ENCODE results near the gene TEDDM1. TPM values are rescaled to one million over a fixed set of nuclear protein-coding genes. Genes with fewer than 3 reads are reported as not detected.

Gene TEDDM1
- total and polyA plus RNA-seq, 2 of the 13 experiments (the other 11 are each of a cell fraction or from before 2014, with no cell fraction given): not detected

- under 1% methylated on average over 35 of the region's 70 CpGs for WGBS (ENCODE audit: low lambda C conversion rate)
- TF ChIP-seq CBX1 (IDR thresholded peaks at IDR 0.05; ENCODE audit: low read depth): peak; percentile 99
- TF ChIP-seq ATF3 (CRISPR knock-in tag; IDR thresholded peaks at IDR 0.05): no peak; the same call in 1 of the 2 replicates
- TF ChIP-seq ZBTB44 (CRISPR knock-in tag; IDR thresholded peaks at IDR 0.05): no peak
- TF ChIP-seq NFYC (CRISPR knock-in tag; IDR thresholded peaks at IDR 0.05): peak; percentile 82
- TF ChIP-seq CBX2 (IDR thresholded peaks at IDR 0.05; ENCODE audit: low read depth, low read length): no peak
- no peak for TF ChIP-seq CBX2 (CRISPR knock-in tag; IDR thresholded peaks at IDR 0.05; ENCODE audit: low read depth)
- TF ChIP-seq SP140L (CRISPR knock-in tag; IDR thresholded peaks at IDR 0.05; ENCODE audit: borderline replicate concordance): no peak
- no peak for TF ChIP-seq ZFP36L2 (CRISPR knock-in tag; IDR thresholded peaks at IDR 0.05)
- no peak for TF ChIP-seq CBFB (CRISPR knock-in tag; IDR thresholded peaks at IDR 0.05)
- TF ChIP-seq ZNF841 (CRISPR knock-in tag; IDR thresholded peaks at IDR 0.05; ENCODE audit: borderline replicate concordance): 0 out of 2 replicates have a peak, but pooled peaks have one; percentile 63
- no peak; the same call in 1 of the 2 replicates for TF ChIP-seq ZNF569 (CRISPR knock-in tag; IDR thresholded peaks at IDR 0.05; ENCODE audit: borderline replicate concordance)
- no peak; the same call in 1 of the 2 replicates for TF ChIP-seq ZNF512B (CRISPR knock-in tag; IDR thresholded peaks at IDR 0.05; ENCODE audit: borderline replicate concordance)
- TF ChIP-seq ZSCAN22 (CRISPR knock-in tag; IDR thresholded peaks at IDR 0.05): 0 out of 2 replicates have a peak, but pooled peaks have one; percentile 18
- TF ChIP-seq ELF4 (CRISPR knock-in tag; IDR thresholded peaks at IDR 0.05; ENCODE audit: borderline replicate concordance): no peak
- no peak for TF ChIP-seq MBNL3 (CRISPR knock-in tag; conservative IDR thresholded peaks at IDR 0.05)
- TF ChIP-seq ZNF276 (CRISPR knock-in tag; IDR thresholded peaks at IDR 0.05; ENCODE audit: low read depth): no peak
- no peak for TF ChIP-seq ZNF562 (CRISPR knock-in tag; IDR thresholded peaks at IDR 0.05; ENCODE audit: borderline replicate concordance)
- no peak; the same call in 1 of the 2 replicates for TF ChIP-seq HCFC1 (IDR thresholded peaks at IDR 0.05; ENCODE audit: low read depth, low read length)
Measured at GRCh38 chr1:182391362-182392049, 9.0 kb downstream of the TEDDM1 start, which contains the start of gene GLUL. GLUL (minus strand) TSS chr1:182391790; CDS start chr1:182388737, 3,053 bp downstream.

More at GRCh38 chr1:182391362-182392049, 9.0 kb downstream of the TEDDM1 start, which contains the start of gene GLUL:
- BruUV-seq (replicated peaks): no TSS peak
- ChIA-PET POLR2A (interaction anchor here (0.6 to 4.5 kb wide), 34 partner anchors 11 to 1460 kb away, joined by 3 to 118 read pairs (median 5); no protein-coding TSS in a partner anchor), CTCF (ENCODE audit: low intra/inter-chr PET ratio, low total read pairs) (interaction anchor here (2.0 kb wide), 1 partner anchor 307 kb away, joined by 4 read pairs; no protein-coding TSS in a partner anchor)
- ATAC-seq (peak; percentile 94), DNase-seq (ENCODE audit: low spot score) (peak; percentile 86), FAIRE-seq (no peak)
- H3K27me3 ChIP-seq (ENCODE audit: control insufficient read depth in 1 of 2, insufficient read depth in 2 of 2, low read length in 2 of 2): no peaks in the 10 kb centered on the region; a peak in 1 of 5 replicates
- peak within 1 kb of the TSS; percentile 89 for H3K4me2 ChIP-seq (ENCODE audit: low read depth, low read length)
- in situ Hi-C loops (cut with HindIII; ENCODE audit: extremely low pct_ligation_motif_present, low pct_unique_long_range_greater_than_20kb): loop anchor here (5.0 kb wide), 1 partner anchor 89 kb away; no protein-coding TSS in a partner anchor
- no peaks in the 10 kb centered on the region for H3K9me3 ChIP-seq (ENCODE audit: low read length)
- intact Hi-C loops (cut with micrococcal nuclease; ENCODE audit: unreplicated experiment): loop anchor here (1.0 kb wide), 1 partner anchor 102 kb away; no protein-coding TSS in a partner anchor
- peak within 1 kb of the TSS; percentile 94 to 98 (median 97) for H3K4me3 ChIP-seq (replicated peaks in 1 of 3; ENCODE audit: insufficient read depth in 1 of 3, low read depth in 2 of 3, low read length in 3 of 3)
- peaks cover 56% of the 10 kb centered on the region for H3K4me1 ChIP-seq (ENCODE audit: insufficient read depth, low read length)
- peaks cover 42% of the 10 kb centered on the region for H4K20me1 ChIP-seq (ENCODE audit: insufficient read depth, low read length)
- peaks cover 13 to 23% of the 10 kb centered on the region in 2 experiments for H3K36me3 ChIP-seq (replicated peaks in 1 of 2; ENCODE audit: control insufficient read depth in 1 of 2, insufficient read depth in 2 of 2, low read length in 2 of 2)
- peak within 1 kb of the TSS; percentile 94 for H3K27ac ChIP-seq (ENCODE audit: extremely low read length, insufficient read depth, low read length)
- peaks cover 59% of the 10 kb centered on the region for H3K79me2 ChIP-seq (ENCODE audit: insufficient read depth, low read length)
- H3K9ac ChIP-seq (ENCODE audit: insufficient read depth, low read depth, low read length): peak within 1 kb of the TSS; percentile 97
- no peak within 1 kb of the TSS for H2AFZ ChIP-seq (ENCODE audit: low read length)
